Prostate gland (tissue), 2 donors: ENCODE measurements around the gene CLMP. TPM values are rescaled to one million over a fixed set of nuclear protein-coding genes. Genes with fewer than 3 reads are reported as not detected.

ENCODE experiments used
- DNase-seq: peaks from one replicate; pipeline ENCODE4 v3.0.0-alpha.2; 2019; ENCODE audit warnings: low spot score
- H3K27ac ChIP-seq, 2 donors: fragments of 200-600 bp; sonication (generic); 2 replicates each; pipeline ENCODE4 v1.5.1; 2017 to 2019
- H3K27me3 ChIP-seq: fragments of 200-600 bp; sonication (generic); replicated peaks from 2 replicates; pipeline ENCODE4 v1.5.1; 2019; ENCODE audit not compliant: insufficient read depth
- H3K36me3 ChIP-seq, 2 donors: fragments of 200-600 bp; sonication (generic); 1 replicate in 1 of 2; 2 replicates in 1 of 2; pipeline versions ENCODE4 v1.5.1 to v1.8.1; 2017 to 2019
- H3K4me1 ChIP-seq: fragments of 200-600 bp; sonication (generic); replicated peaks from 2 replicates; pipeline ENCODE4 v1.5.1; 2019
- H3K4me3 ChIP-seq, 2 donors: fragments of 200-600 bp; sonication (generic); 2 replicates each; pipeline ENCODE4 v1.5.1; 2017 to 2019
- H3K9me3 ChIP-seq: fragments of 200-600 bp; sonication (generic); 2 replicates; pipeline ENCODE4 v1.5.1; 2017
- CTCF ChIP-seq, 4 experiments: fragments of 200-600 bp in 2 of 4; fragments of 450-650 bp in 2 of 4; sonication (generic) in 2 of 4; IDR thresholded peaks; 1 replicate in 3 of 4; 2 replicates in 1 of 4; pipeline ENCODE4 v1.5.1; 2016 to 2019; ENCODE audit warnings: antibody characterized with exemption in 4 of 4, mild to moderate bottlenecking in 2 of 4, moderate library complexity in 2 of 4
- POLR2A ChIP-seq: fragments of 450-650 bp; IDR thresholded peaks from one replicate; pipeline ENCODE4 v1.6.1; 2016; ENCODE audit warnings: antibody characterized with exemption, mild to moderate bottlenecking
- POLR2AphosphoS5 ChIP-seq: sonication (generic); formaldehyde crosslinking; IDR thresholded peaks from one replicate; pipeline ENCODE4 v1.6.1; 2017; ENCODE audit warnings: antibody characterized with exemption
- WGBS: methylation state at CpG from one replicate; pipeline ENCODE4 v1.1.5; 2018; 5-methylcytosine and 5-hydroxymethylcytosine counted together
- intact Hi-C: fragments of 100-400 bp; cut with DNase I; formaldehyde crosslinking; loops from one replicate; pipeline ENCODE4 v1.14.2; 2022
- total RNA-seq, 2 donors: library from RNA; depleted of rRNA; stranded (reverse); fragments of >200 nt; gene quantifications; one replicate each; pipeline ENCODE4 v1.1.0, GENCODE V29; 2016

CLMP gene
- total RNA-seq, 2 donors from 2014 or later: 5.0 to 10.7 TPM

GRCh38 chr11:123073343-123074057 lies 121.5 kb downstream of the CLMP start:
- no peak for TF ChIP-seq POLR2A
- no peaks in the 10 kb centered on the region for H3K9me3 ChIP-seq
- no peak overlapping the region for H3K4me3 ChIP-seq
- no peak overlapping the region for H3K27ac ChIP-seq
- intact Hi-C loops: no loop called here
- no peaks in the 10 kb centered on the region for H3K36me3 ChIP-seq
- WGBS: 94% methylated on average over 14 of the region's 14 CpGs
- no peaks in the 10 kb centered on the region for H3K4me1 ChIP-seq
- no peak for DNase-seq
- H3K27me3 ChIP-seq: no peaks in the 10 kb centered on the region

GRCh38 chr11:123072762-123073161 lies 122.3 kb downstream of the CLMP start:
- no peaks in the 10 kb centered on the region for H3K27me3 ChIP-seq
- no peaks in the 10 kb centered on the region for H3K36me3 ChIP-seq
- H3K4me1 ChIP-seq: no peaks in the 10 kb centered on the region
- no peaks in the 10 kb centered on the region for H3K9me3 ChIP-seq
- H3K27ac ChIP-seq: no peak overlapping the region
- intact Hi-C loops: no loop called here
- TF ChIP-seq POLR2AphosphoS5 (no peak), POLR2A (no peak), CTCF (IDR thresholded peaks at IDR 0.05) (no peak)
- DNase-seq: no peak
- no peak overlapping the region for H3K4me3 ChIP-seq

- no peaks in the 10 kb centered on the region for H3K4me1 ChIP-seq
- intact Hi-C loops: no loop called here
- no peaks in the 10 kb centered on the region for H3K27me3 ChIP-seq
- no peaks in the 10 kb centered on the region for H3K36me3 ChIP-seq
- no peaks in the 10 kb centered on the region for H3K9me3 ChIP-seq
- no peak overlapping the region for H3K4me3 ChIP-seq
- WGBS: 39% methylated on average over 2 of the region's 2 CpGs
- peak; percentile 58 for DNase-seq
- TF ChIP-seq CTCF (IDR thresholded peaks at IDR 0.05) (no peak), POLR2AphosphoS5 (peak; percentile 42)
- no peak overlapping the region for H3K27ac ChIP-seq
These were observed 122.7 kb downstream of the CLMP start for GRCh38 chr11:123072332-123072761.

GRCh38 chr11:123069908-123070821 lies 124.9 kb downstream of the CLMP start:
- intact Hi-C loops: no loop called here
- Histone ChIP-seq H3K27ac (peak overlapping the region; percentile 13 to 25), H3K4me1 (no peaks in the 10 kb centered on the region), H3K9me3 (no peaks in the 10 kb centered on the region), H3K36me3 (no peaks in the 10 kb centered on the region), H3K27me3 (no peaks in the 10 kb centered on the region), H3K4me3 (no peak overlapping the region)
- TF ChIP-seq CTCF (IDR thresholded peaks at IDR 0.05) (no peak), POLR2AphosphoS5 (no peak), POLR2A (no peak)
- DNase-seq: no peak
- WGBS: 58% methylated on average over 5 of the region's 5 CpGs

DNA sequence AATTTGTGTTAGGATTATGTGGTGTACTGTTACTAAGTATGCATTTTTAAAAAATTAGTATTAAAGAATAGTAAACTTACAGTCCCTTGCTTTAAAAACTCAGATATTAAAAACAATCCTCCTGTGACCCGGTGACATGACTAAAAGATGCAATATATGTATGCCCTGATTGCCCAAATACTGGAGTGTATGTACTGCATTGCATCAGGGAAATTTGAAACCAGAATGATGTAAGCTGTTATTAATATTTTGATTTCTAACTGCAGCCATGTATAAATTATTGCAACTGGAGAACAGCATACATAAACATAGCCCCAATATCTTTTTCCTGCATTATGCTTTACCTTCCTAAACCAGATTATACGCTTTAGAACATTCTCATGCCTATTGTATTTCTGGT lies 129.4 kb downstream of the CLMP start:
- H3K4me1 ChIP-seq: no peaks in the 10 kb centered on the region
- H3K27ac ChIP-seq: no peak overlapping the region
- no peaks in the 10 kb centered on the region for H3K36me3 ChIP-seq
- H3K4me3 ChIP-seq: no peak overlapping the region
- intact Hi-C loops: no loop called here
- no peaks in the 10 kb centered on the region for H3K9me3 ChIP-seq
- no peak for TF ChIP-seq POLR2A
- TF ChIP-seq POLR2AphosphoS5: no peak
- TF ChIP-seq CTCF (IDR thresholded peaks at IDR 0.05): no peak
- no peaks in the 10 kb centered on the region for H3K27me3 ChIP-seq
- DNase-seq: no peak
- 99% methylated on average over 2 of the region's 2 CpGs for WGBS
